SU-DHL-6 (cell line): ENCODE results near the gene SNX1.

Experiments
- H2AFZ ChIP-seq: fragments of 200-600 bp; sonication (generic); 2 replicates; pipeline ENCODE4 v1.6.1; 2014; ENCODE audit warnings: low read depth, mild to moderate bottlenecking, moderate library complexity, mixed read lengths, antibody characterized with exemption, low read length; ENCODE audit not compliant: severe bottlenecking
- H3F3A ChIP-seq: fragments of 200-600 bp; shearing (Covaris generic); 2 replicates; pipeline ENCODE4 v1.6.0; 2016; ENCODE audit warnings: antibody characterized with exemption, mild to moderate bottlenecking; ENCODE audit not compliant: insufficient read depth
- H3K27ac ChIP-seq: fragments of 200-600 bp; sonication (generic); 2 replicates; pipeline ENCODE4 v1.5.1; 2016; ENCODE audit warnings: low read depth, mild to moderate bottlenecking, low read length, moderate library complexity, mixed read lengths
- H3K27me3 ChIP-seq: fragments of 200-600 bp; sonication (generic), shearing (Covaris generic); 2 replicates; pipeline ENCODE4 v1.6.0; 2014; ENCODE audit warnings: mild to moderate bottlenecking, low read length
- H3K36me3 ChIP-seq: fragments of 200-600 bp; sonication (generic); 2 replicates; pipeline ENCODE4 v1.6.1; 2014; ENCODE audit warnings: mild to moderate bottlenecking, low read length, mixed read lengths
- H3K4me2 ChIP-seq: fragments of 300-600, 200-600 bp; shearing (Covaris generic), sonication (generic); 2 replicates; pipeline ENCODE4 v1.6.0; 2014; ENCODE audit warnings: low read length, low read depth, mild to moderate bottlenecking; ENCODE audit not compliant: poor library complexity, severe bottlenecking
- H3K4me3 ChIP-seq: fragments of 200-600 bp; sonication (generic); 2 replicates; pipeline ENCODE4 v1.5.1; 2014; ENCODE audit warnings: antibody characterized with exemption, low read length, mild to moderate bottlenecking, mixed read lengths; ENCODE audit not compliant: insufficient read depth, poor library complexity, severe bottlenecking
- H3K79me2 ChIP-seq: fragments of 200-600 bp; sonication (generic); 2 replicates; pipeline ENCODE4 v1.6.1; 2014; ENCODE audit warnings: mild to moderate bottlenecking, low read length, moderate library complexity; ENCODE audit not compliant: insufficient read depth
- H3K9ac ChIP-seq: fragments of 200-600 bp; sonication (generic); 2 replicates; pipeline ENCODE4 v1.7.0; 2014; ENCODE audit warnings: mild to moderate bottlenecking, low read length
- H3K9me2 ChIP-seq: fragments of 200-600 bp; sonication (generic); replicated peaks from 2 replicates; pipeline ENCODE4 v1.6.1; 2014; ENCODE audit warnings: low read length; ENCODE audit not compliant: insufficient read depth
- H3K9me3 ChIP-seq: fragments of 200-600 bp; sonication (generic); 2 replicates; pipeline ENCODE4 v1.6.1; 2014; ENCODE audit warnings: low read length, mixed read lengths; ENCODE audit not compliant: insufficient read depth
- H4K20me1 ChIP-seq: fragments of 200-600 bp; sonication (generic); 2 replicates; pipeline ENCODE4 v1.6.1; 2014; ENCODE audit warnings: low read depth, mild to moderate bottlenecking, antibody characterized with exemption, low read length, moderate library complexity, mixed read lengths
- CTCF ChIP-seq: fragments of 200-600 bp; sonication (generic); IDR thresholded peaks from one replicate; pipeline ENCODE4 v1.5.1; 2017; ENCODE audit warnings: antibody characterized with exemption, mild to moderate bottlenecking, low read length, moderate library complexity; ENCODE audit not compliant: insufficient read depth, poor library complexity, severe bottlenecking
- EZH2phosphoT487 ChIP-seq: fragments of 200-600 bp; sonication (generic), shearing (Covaris generic); conservative IDR thresholded peaks from 2 replicates; pipeline ENCODE4 v1.6.1; 2018; ENCODE audit warnings: mild to moderate bottlenecking, antibody characterized with exemption, low read length, moderate library complexity, mixed read lengths

The SNX1 gene

GRCh38 chr15:64122444-64122843 is 26.7 kb downstream of the SNX1 start:
- Histone ChIP-seq H3K9ac (no peak overlapping the region), H3K27ac (no peak overlapping the region), H4K20me1 (no peaks in the 10 kb centered on the region), H3K79me2 (no peaks in the 10 kb centered on the region), H3K4me2 (no peak overlapping the region), H3K9me2 (no peaks in the 10 kb centered on the region), H3F3A (no peaks in the 10 kb centered on the region), H3K4me3 (no peak overlapping the region), H3K9me3 (no peaks in the 10 kb centered on the region), H3K36me3 (peaks cover 26% of the 10 kb centered on the region; the same call in 1 of the 2 replicates), H3K27me3 (no peaks in the 10 kb centered on the region), H2AFZ (no peak overlapping the region)
- TF ChIP-seq CTCF (no peak), EZH2phosphoT487 (no peak)

- Histone ChIP-seq H3K4me3 (no peak overlapping the region), H3K9me2 (no peaks in the 10 kb centered on the region), H3K9ac (no peak overlapping the region), H3F3A (no peaks in the 10 kb centered on the region), H2AFZ (no peak overlapping the region), H3K27me3 (no peaks in the 10 kb centered on the region), H3K9me3 (no peaks in the 10 kb centered on the region), H3K79me2 (no peaks in the 10 kb centered on the region), H3K4me2 (no peak overlapping the region), H3K27ac (no peak overlapping the region), H4K20me1 (no peaks in the 10 kb centered on the region), H3K36me3 (peaks cover 29% of the 10 kb centered on the region; the same call in 1 of the 2 replicates)
- no peak for TF ChIP-seq CTCF
- TF ChIP-seq EZH2phosphoT487 = no peak
Observed at GRCh38 chr15:64122936-64123351, 27.2 kb downstream of the SNX1 start.

DNA sequence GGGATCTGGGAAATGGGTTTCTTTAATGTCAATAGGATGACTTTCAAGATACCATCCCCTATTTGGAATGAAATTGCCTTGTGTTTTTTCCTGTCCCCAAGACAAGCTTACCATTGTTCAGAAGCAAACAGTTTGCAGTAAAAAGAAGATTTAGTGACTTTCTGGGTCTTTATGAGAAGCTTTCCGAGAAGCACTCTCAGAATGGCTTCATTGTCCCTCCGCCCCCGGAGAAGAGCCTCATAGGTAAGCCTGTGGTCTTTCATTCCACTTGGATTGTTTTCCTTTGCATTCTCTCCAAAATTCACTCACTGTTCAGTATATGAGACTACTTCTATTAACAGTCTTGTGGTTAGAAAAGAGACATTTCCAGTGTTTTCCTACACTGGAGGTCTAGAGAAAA is 30.2 kb downstream of the SNX1 start:
- no peak overlapping the region for H2AFZ ChIP-seq
- H3K9me2 ChIP-seq = no peaks in the 10 kb centered on the region
- TF ChIP-seq EZH2phosphoT487 (no peak), CTCF (no peak)
- no peaks in the 10 kb centered on the region for H3K79me2 ChIP-seq
- H3F3A ChIP-seq = no peaks in the 10 kb centered on the region
- no peak overlapping the region for H3K27ac ChIP-seq
- no peak overlapping the region for H3K4me3 ChIP-seq
- H3K36me3 ChIP-seq = peaks cover 24% of the 10 kb centered on the region; the same call in 1 of the 2 replicates
- H4K20me1 ChIP-seq = no peaks in the 10 kb centered on the region
- H3K27me3 ChIP-seq = no peaks in the 10 kb centered on the region
- no peak overlapping the region for H3K4me2 ChIP-seq
- no peaks in the 10 kb centered on the region for H3K9me3 ChIP-seq
- no peak overlapping the region for H3K9ac ChIP-seq
